Suprapubic skin (tissue), 4 donors: ENCODE measurements around the gene SERPINA9. TPM values are rescaled to one million over a fixed set of nuclear protein-coding genes. Genes with fewer than 3 reads are reported as not detected.
"Not testable (repeated sequence)": the region's sequence is repeated elsewhere in the genome, so short reads cannot be mapped to it uniquely, and the experiment has no call there.

Experiments
- DNase-seq, 2 donors: peaks; one replicate each; pipeline ENCODE4 v3.0.0-alpha.2; 2019; ENCODE audit warnings: low spot score in 2 of 2
- H3K27ac ChIP-seq: fragments of 200-600 bp; sonication (generic); one replicate; pipeline ENCODE4 v1.5.1; 2019
- H3K27me3 ChIP-seq: fragments of 200-600 bp; sonication (generic); one replicate; pipeline ENCODE4 v1.5.1; 2019
- H3K36me3 ChIP-seq: fragments of 200-600 bp; sonication (generic); one replicate; pipeline ENCODE4 v1.5.1; 2019
- H3K4me1 ChIP-seq: fragments of 200-600 bp; sonication (generic); one replicate; pipeline ENCODE4 v1.5.1; 2019
- H3K4me3 ChIP-seq: fragments of 200-600 bp; sonication (generic); one replicate; pipeline ENCODE4 v1.5.1; 2019; ENCODE audit warnings: mild to moderate bottlenecking
- H3K9me3 ChIP-seq: fragments of 200-600 bp; sonication (generic); one replicate; pipeline ENCODE4 v1.5.1; 2019
- EP300 ChIP-seq: sonication (generic); formaldehyde crosslinking; IDR thresholded peaks from one replicate; pipeline ENCODE4 v1.6.1; 2017; ENCODE audit warnings: antibody characterized with exemption
- POLR2A ChIP-seq, 2 donors: fragments of 450-650 bp; IDR thresholded peaks; one replicate each; pipeline ENCODE4 v1.6.1; 2017; ENCODE audit warnings: antibody characterized with exemption in 2 of 2, mild to moderate bottlenecking in 2 of 2, moderate library complexity in 2 of 2
- POLR2AphosphoS5 ChIP-seq, 3 donors: sonication (generic); formaldehyde crosslinking; IDR thresholded peaks; one replicate each; pipeline ENCODE4 v1.6.1; 2017; ENCODE audit warnings: antibody characterized with exemption in 3 of 3
- WGBS: methylation state at CpG from one replicate; pipeline ENCODE4 v1.1.5; 2018; 5-methylcytosine and 5-hydroxymethylcytosine counted together
- total RNA-seq, 4 donors: library from RNA; depleted of rRNA; stranded (reverse); fragments of >200 nt; gene quantifications; one replicate each; pipeline ENCODE4 v1.1.0, GENCODE V29; 2016
- TF ChIP-seq, protein P1 (sequence below), 2 donors: fragments of 200-600 bp in 1 of 2; fragments of 450-650 bp in 1 of 2; sonication (generic) in 1 of 2; IDR thresholded peaks; one replicate each; pipeline ENCODE4 v1.5.1; 2016 to 2019; ENCODE audit warnings: antibody characterized with exemption in 2 of 2, mild to moderate bottlenecking in 1 of 2, moderate library complexity in 1 of 2

The SERPINA9 gene
- total RNA-seq, 4 donors from 2014 or later = 1.8 to 11.0 (median 6.2) TPM

- TF ChIP-seq POLR2A (IDR thresholded peaks at IDR 0.05) = no peak
- TF ChIP-seq, protein P1, sequence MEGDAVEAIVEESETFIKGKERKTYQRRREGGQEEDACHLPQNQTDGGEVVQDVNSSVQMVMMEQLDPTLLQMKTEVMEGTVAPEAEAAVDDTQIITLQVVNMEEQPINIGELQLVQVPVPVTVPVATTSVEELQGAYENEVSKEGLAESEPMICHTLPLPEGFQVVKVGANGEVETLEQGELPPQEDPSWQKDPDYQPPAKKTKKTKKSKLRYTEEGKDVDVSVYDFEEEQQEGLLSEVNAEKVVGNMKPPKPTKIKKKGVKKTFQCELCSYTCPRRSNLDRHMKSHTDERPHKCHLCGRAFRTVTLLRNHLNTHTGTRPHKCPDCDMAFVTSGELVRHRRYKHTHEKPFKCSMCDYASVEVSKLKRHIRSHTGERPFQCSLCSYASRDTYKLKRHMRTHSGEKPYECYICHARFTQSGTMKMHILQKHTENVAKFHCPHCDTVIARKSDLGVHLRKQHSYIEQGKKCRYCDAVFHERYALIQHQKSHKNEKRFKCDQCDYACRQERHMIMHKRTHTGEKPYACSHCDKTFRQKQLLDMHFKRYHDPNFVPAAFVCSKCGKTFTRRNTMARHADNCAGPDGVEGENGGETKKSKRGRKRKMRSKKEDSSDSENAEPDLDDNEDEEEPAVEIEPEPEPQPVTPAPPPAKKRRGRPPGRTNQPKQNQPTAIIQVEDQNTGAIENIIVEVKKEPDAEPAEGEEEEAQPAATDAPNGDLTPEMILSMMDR (IDR thresholded peaks at IDR 0.05) = peak in 1 of 2 donors; percentile 58
- no peak for TF ChIP-seq POLR2AphosphoS5 (IDR thresholded peaks at IDR 0.05)
- TF ChIP-seq EP300 = no peak
- Histone ChIP-seq H3K27me3 (no peaks in the 10 kb centered on the region), H3K27ac (no peak overlapping the region), H3K4me3 (no peak overlapping the region), H3K4me1 (peaks cover 4% of the 10 kb centered on the region), H3K9me3 (no peaks in the 10 kb centered on the region), H3K36me3 (no peaks in the 10 kb centered on the region)
- DNase-seq = peak; percentile 70 to 82
- WGBS = 17% methylated on average over 13 of the region's 13 CpGs
Measured at GRCh38 chr14:94423453-94424056, 52.4 kb downstream of the SERPINA9 start.

- H3K4me3 ChIP-seq = no peak overlapping the region
- TF ChIP-seq POLR2AphosphoS5 (IDR thresholded peaks at IDR 0.05) (no peak), EP300 (no peak), POLR2A (IDR thresholded peaks at IDR 0.05) (no peak)
- TF ChIP-seq, protein P1 (IDR thresholded peaks at IDR 0.05) = no peak
- H3K27ac ChIP-seq = no peak overlapping the region
- no peaks in the 10 kb centered on the region for H3K4me1 ChIP-seq
- WGBS = 73% methylated on average over 2 of the region's 2 CpGs
- H3K36me3 ChIP-seq = no peaks in the 10 kb centered on the region
- H3K9me3 ChIP-seq = no peaks in the 10 kb centered on the region
- H3K27me3 ChIP-seq = no peaks in the 10 kb centered on the region
- DNase-seq = no peak
Measured at GRCh38 chr14:94421316-94421715, 54.7 kb downstream of the SERPINA9 start.

GRCh38 chr14:94417497-94418205 lies 58.3 kb downstream of the SERPINA9 start:
- not testable (repeated sequence) for DNase-seq, H3K9me3 ChIP-seq, H3K4me1 ChIP-seq, H3K36me3 ChIP-seq, H3K27ac ChIP-seq, H3K4me3 ChIP-seq, H3K27me3 ChIP-seq
- 83% methylated on average over 3 of the region's 3 CpGs for WGBS

Other genes with a start within 250 kb of the SERPINA9 start
- under 1 TPM in 1 of 4 donors, not detected in 3; 0.24 TPM for gene SERPINA10, start 182.9 kb downstream of the SERPINA9 start, total RNA-seq
- under 1 TPM in 1 of 4 donors, not detected in 3; 0.97 TPM for gene SERPINA6, start 152.9 kb downstream of the SERPINA9 start, total RNA-seq
- not detected for gene SERPINA2, start 109.5 kb downstream of the SERPINA9 start, total RNA-seq
- gene SERPINA1, start 87.6 kb downstream of the SERPINA9 start, total RNA-seq = 10 to 100 TPM in 1 of 4 donors, 1 to 10 TPM in 3; 4.7 to 62.4 (median 7.5) TPM
- not detected for gene SERPINA11, start 23.4 kb downstream of the SERPINA9 start, total RNA-seq
- 100 to 1,000 TPM in 3 of 4 donors, 10 to 100 TPM in 1; 91.3 to 486 (median 265) TPM for gene SERPINA12, start 33.3 kb upstream of the SERPINA9 start, total RNA-seq
- not detected for gene SERPINA4, start 85.2 kb upstream of the SERPINA9 start, total RNA-seq
- gene SERPINA5, start 105.2 kb upstream of the SERPINA9 start, total RNA-seq = 1 to 10 TPM in 2 of 4 donors, under 1 TPM in 1, not detected in 1; 0.76 to 4.5 (median 1.9) TPM
- gene SERPINA3, start 136.2 kb upstream of the SERPINA9 start, total RNA-seq = 10 to 100 TPM; 31.0 to 91.4 (median 73.2) TPM